WTC11 (cell line): ENCODE measurements around the gene RHOV. TPM values are rescaled to one million over a fixed set of nuclear protein-coding genes. Genes with fewer than 3 reads are reported as not detected.

Experiments used
- ATAC-seq: fragments of 200-7000 bp; cut with Tn5 transposase; 2 replicates; pipeline ENCODE4 v1.10.0; 2021; ENCODE audit warnings: mild to moderate bottlenecking, moderate library complexity
- CTCF ChIA-PET: fragments of 300-600 bp; sonication (Branson Sonifier 250); formaldehyde crosslinking; loops from one replicate; lab custom pipeline; 2021; ENCODE audit warnings: antibody characterized with exemption; lab: Charles Lee
- POLR2A ChIA-PET: fragments of 350-600 bp; sonication (Branson Sonifier 250); formaldehyde crosslinking; loops from one replicate; lab custom pipeline; 2021; ENCODE audit warnings: antibody characterized with exemption; lab: Charles Lee
- DNase-seq: peaks from one replicate; pipeline ENCODE4 v3.0.0; 2021; ENCODE audit warnings: low spot score
- H3K27ac Mint-ChIP-seq: 2 replicates; pipeline ENCODE4 v1.8.0; 2021; ENCODE audit warnings: mixed read lengths
- H3K27me3 Mint-ChIP-seq: 2 replicates; pipeline ENCODE4 v1.8.0; 2021; ENCODE audit warnings: low read depth, mild to moderate bottlenecking, moderate library complexity, mixed read lengths
- H3K36me3 Mint-ChIP-seq: 2 replicates; pipeline ENCODE4 v1.8.0; 2021; ENCODE audit warnings: mixed read lengths
- H3K4me1 Mint-ChIP-seq: 2 replicates; pipeline ENCODE4 v1.8.0; 2022; ENCODE audit warnings: mixed read lengths
- H3K4me3 Mint-ChIP-seq: 2 replicates; pipeline ENCODE4 v1.8.0; 2021; ENCODE audit warnings: mild to moderate bottlenecking, moderate library complexity, mixed read lengths
- H3K9me3 Mint-ChIP-seq: 2 replicates; pipeline ENCODE4 v1.8.0; 2021; ENCODE audit warnings: mixed read lengths
- ATF3 ChIP-seq: sonication (generic); formaldehyde crosslinking; conservative IDR thresholded peaks from 2 replicates; pipeline ENCODE4 v1.8.1; 2022; ENCODE audit warnings: mild to moderate bottlenecking, missing genetic modification reagents
- ATF6 ChIP-seq: sonication (generic); formaldehyde crosslinking; IDR thresholded peaks from 2 replicates; pipeline ENCODE4 v1.8.1; 2023; ENCODE audit warnings: mild to moderate bottlenecking, missing genetic modification reagents
- E2F4 ChIP-seq: sonication (generic); formaldehyde crosslinking; IDR thresholded peaks from 2 replicates; pipeline ENCODE4 v1.8.1; 2022; ENCODE audit warnings: low read depth, mild to moderate bottlenecking, moderate library complexity, missing genetic modification reagents, borderline replicate concordance
- ELF4 ChIP-seq: sonication (generic); formaldehyde crosslinking; IDR thresholded peaks from 2 replicates; pipeline ENCODE4 v1.8.1; 2022; ENCODE audit warnings: low read depth, mild to moderate bottlenecking, moderate library complexity, missing genetic modification reagents
- ESRRA ChIP-seq: sonication (generic); formaldehyde crosslinking; IDR thresholded peaks from 2 replicates; pipeline ENCODE4 v1.8.1; 2022; ENCODE audit warnings: mild to moderate bottlenecking, missing genetic modification reagents, borderline replicate concordance
- FOXJ3 ChIP-seq: sonication (generic); formaldehyde crosslinking; IDR thresholded peaks from 2 replicates; pipeline ENCODE4 v1.9.0; 2021; ENCODE audit warnings: missing genetic modification reagents, mild to moderate bottlenecking, borderline replicate concordance
- GABPB1 ChIP-seq: sonication (generic); formaldehyde crosslinking; IDR thresholded peaks from 2 replicates; pipeline ENCODE4 v1.8.1; 2023; ENCODE audit warnings: mild to moderate bottlenecking, missing genetic modification reagents
- JAZF1 ChIP-seq: fragments of 250-450 bp; sonication (Bioruptor Pico); IDR thresholded peaks from 2 replicates; pipeline ENCODE4 v1.9.0; 2021; ENCODE audit warnings: moderate library complexity, mild to moderate bottlenecking, inconsistent platforms
- JUN ChIP-seq: sonication (generic); formaldehyde crosslinking; IDR thresholded peaks from 2 replicates; pipeline ENCODE4 v1.8.0; 2023; ENCODE audit warnings: mild to moderate bottlenecking, missing genetic modification reagents
- KAT7 ChIP-seq: sonication (generic); formaldehyde crosslinking; IDR thresholded peaks from 2 replicates; pipeline ENCODE4 v1.8.1; 2023; ENCODE audit warnings: missing genetic modification reagents, mild to moderate bottlenecking, borderline replicate concordance
- MLX ChIP-seq: sonication (generic); formaldehyde crosslinking; IDR thresholded peaks from 2 replicates; pipeline ENCODE4 v1.8.1; 2023; ENCODE audit warnings: mild to moderate bottlenecking, missing genetic modification reagents, moderate library complexity
- MXD4 ChIP-seq: fragments of 250-450 bp; sonication (Bioruptor Pico); IDR thresholded peaks from 2 replicates; pipeline ENCODE4 v1.8.0; 2021; ENCODE audit warnings: mild to moderate bottlenecking, moderate library complexity, borderline replicate concordance
- MYBL2 ChIP-seq: sonication (generic); formaldehyde crosslinking; IDR thresholded peaks from 2 replicates; pipeline ENCODE4 v1.8.1; 2023; ENCODE audit warnings: mild to moderate bottlenecking, moderate library complexity, missing genetic modification reagents
- NFATC4 ChIP-seq: fragments of 250-450 bp; sonication (Bioruptor Pico); IDR thresholded peaks from 2 replicates; pipeline ENCODE4 v1.9.0; 2021; ENCODE audit warnings: mild to moderate bottlenecking
- NFE2L1 ChIP-seq: sonication (generic); formaldehyde crosslinking; IDR thresholded peaks from 2 replicates; pipeline ENCODE4 v1.8.1; 2023; ENCODE audit warnings: missing genetic modification reagents
- NR3C1 ChIP-seq: sonication (generic); formaldehyde crosslinking; conservative IDR thresholded peaks from 2 replicates; pipeline ENCODE4 v1.8.1; 2023; ENCODE audit warnings: low read depth, mild to moderate bottlenecking, missing genetic modification reagents
- SMAD4 ChIP-seq: sonication (generic); formaldehyde crosslinking; IDR thresholded peaks from 2 replicates; pipeline ENCODE4 v1.8.0; 2022; ENCODE audit warnings: mild to moderate bottlenecking, missing genetic modification reagents
- TEAD1 ChIP-seq: sonication (generic); formaldehyde crosslinking; IDR thresholded peaks from 2 replicates; pipeline ENCODE4 v1.8.0; 2022; ENCODE audit warnings: mild to moderate bottlenecking, missing genetic modification reagents
- USF2 ChIP-seq: sonication (generic); formaldehyde crosslinking; IDR thresholded peaks from 2 replicates; pipeline ENCODE4 v1.8.1; 2023; ENCODE audit warnings: mild to moderate bottlenecking, missing genetic modification reagents, moderate library complexity
- ZNF121 ChIP-seq: sonication (generic); formaldehyde crosslinking; IDR thresholded peaks from 2 replicates; pipeline ENCODE4 v1.8.0; 2023; ENCODE audit warnings: missing genetic modification reagents
- ZNF317 ChIP-seq: sonication (generic); formaldehyde crosslinking; IDR thresholded peaks from 2 replicates; pipeline ENCODE4 v1.8.1; 2023; ENCODE audit warnings: low read depth, mild to moderate bottlenecking, moderate library complexity, missing genetic modification reagents, borderline replicate concordance
- ZNF423 ChIP-seq: fragments of 250-450 bp; sonication (Bioruptor Pico); IDR thresholded peaks from 2 replicates; pipeline ENCODE4 v2.1.2; 2022; ENCODE audit warnings: mild to moderate bottlenecking, moderate library complexity
- ZSCAN18 ChIP-seq: fragments of 250-450 bp; sonication (Bioruptor Pico); IDR thresholded peaks from 2 replicates; pipeline ENCODE4 v2.1.2; 2022; ENCODE audit warnings: mild to moderate bottlenecking, moderate library complexity
- total RNA-seq: library from RNA; stranded (reverse); gene quantifications from 3 replicates; pipeline ENCODE4 v1.2.3, GENCODE V29; 2021
- TF ChIP-seq, protein P1 (sequence below): fragments of 250-450 bp; sonication (Bioruptor Pico); IDR thresholded peaks from 2 replicates; pipeline ENCODE4 v1.9.0; 2021; ENCODE audit warnings: moderate library complexity, mild to moderate bottlenecking, inconsistent platforms, borderline replicate concordance
- TF ChIP-seq, protein P2 (sequence below): fragments of 250-450 bp; sonication (Bioruptor Pico); conservative IDR thresholded peaks from 2 replicates; pipeline ENCODE4 v1.9.0; 2021; ENCODE audit warnings: mild to moderate bottlenecking

Gene RHOV
- total RNA-seq, 1 experiment from 2014 or later: 5.0 TPM

DNA sequence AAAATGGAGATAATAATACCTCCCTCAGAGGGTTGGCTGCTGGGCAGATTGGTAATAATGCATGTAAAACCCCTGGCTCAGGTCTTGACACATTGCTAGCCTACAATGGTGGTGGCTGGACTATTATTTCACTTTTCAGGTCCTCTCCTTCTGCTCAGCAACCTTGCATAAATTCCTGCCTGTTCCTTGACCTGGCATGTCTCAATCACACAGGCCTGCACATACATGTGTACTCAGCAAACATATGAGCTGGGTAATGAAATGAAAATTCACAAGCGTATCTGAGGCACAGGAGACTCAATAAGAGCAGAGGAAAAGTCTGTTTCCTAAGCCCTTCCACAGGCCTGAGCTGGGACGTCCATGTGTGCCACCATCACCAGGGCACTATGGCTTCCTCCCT lies 37.7 kb upstream of the RHOV start:
- DNase-seq (no peak), ATAC-seq (no peak)
- Mint-ChIP-seq H3K4me1 (peaks cover 26% of the 10 kb centered on the region), H3K9me3 (no peaks in the 10 kb centered on the region), H3K27ac (no peak overlapping the region), H3K27me3 (0 out of 2 replicates have a peak, but pooled peaks cover under 1% of the 10 kb centered on the region), H3K4me3 (no peak overlapping the region), H3K36me3 (no peaks in the 10 kb centered on the region)
- POLR2A ChIA-PET: interaction anchor here (0.5 to 0.8 kb wide), 4 partner anchors 10 to 380 kb away, joined by 3 to 7 read pairs (median 3); no protein-coding TSS in a partner anchor
- TF ChIP-seq ATF6 (CRISPR knock-in tag) (no peak), ZNF423 (CRISPR knock-in tag) (no peak), ATF3 (CRISPR knock-in tag) (no peak), ESRRA (CRISPR knock-in tag) (no peak), FOXJ3 (CRISPR knock-in tag) (no peak), JUN (CRISPR knock-in tag) (no peak), JAZF1 (CRISPR knock-in tag) (no peak), KAT7 (CRISPR knock-in tag) (no peak), ZNF317 (CRISPR knock-in tag) (no peak), SMAD4 (CRISPR knock-in tag) (no peak), ZSCAN18 (no peak), ELF4 (CRISPR knock-in tag) (no peak), MLX (no peak), USF2 (CRISPR knock-in tag) (no peak), NFE2L1 (no peak), MYBL2 (CRISPR knock-in tag) (no peak), MXD4 (CRISPR knock-in tag) (no peak)
- TF ChIP-seq, protein P1, sequence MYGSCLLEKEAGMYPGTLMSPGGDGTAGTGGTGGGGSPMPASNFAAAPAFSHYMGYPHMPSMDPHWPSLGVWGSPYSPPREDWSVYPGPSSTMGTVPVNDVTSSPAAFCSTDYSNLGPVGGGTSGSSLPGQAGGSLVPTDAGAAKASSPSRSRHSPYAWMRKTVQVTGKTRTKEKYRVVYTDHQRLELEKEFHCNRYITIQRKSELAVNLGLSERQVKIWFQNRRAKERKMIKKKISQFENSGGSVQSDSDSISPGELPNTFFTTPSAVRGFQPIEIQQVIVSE (CRISPR knock-in tag): no peak
- CTCF ChIA-PET: interaction anchor here (0.6 to 7.8 kb wide), 7 partner anchors 9 to 38 kb away, joined by 3 to 101 read pairs (median 6); partner anchors contain the start of genes DLL4 and VPS18

GRCh38 chr15:40911141-40911540 lies 37.1 kb upstream of the RHOV start:
- peak; percentile 37 for ATAC-seq
- POLR2A ChIA-PET: interaction anchor here (0.5 to 0.6 kb wide), 2 partner anchors 244 to 381 kb away, joined by 3 read pairs; no protein-coding TSS in a partner anchor
- peak; percentile 60 for DNase-seq
- no peak overlapping the region for H3K4me3 Mint-ChIP-seq
- peak overlapping the region; percentile 40; the same call in 1 of the 2 replicates for H3K27ac Mint-ChIP-seq
- no peaks in the 10 kb centered on the region for H3K9me3 Mint-ChIP-seq
- H3K27me3 Mint-ChIP-seq: no peaks in the 10 kb centered on the region
- H3K36me3 Mint-ChIP-seq: no peaks in the 10 kb centered on the region
- CTCF ChIA-PET: interaction anchor here (0.6 to 7.8 kb wide), 7 partner anchors 8 to 38 kb away, joined by 3 to 101 read pairs (median 6); partner anchors contain the start of genes DLL4 and VPS18
- peaks cover 26% of the 10 kb centered on the region for H3K4me1 Mint-ChIP-seq
- TF ChIP-seq NFATC4 (CRISPR knock-in tag) (no peak), ZNF121 (CRISPR knock-in tag) (peak; percentile 69; the same call in 1 of the 2 replicates), MLX (no peak), E2F4 (CRISPR knock-in tag) (no peak), NR3C1 (no peak), TEAD1 (CRISPR knock-in tag) (no peak), GABPB1 (CRISPR knock-in tag) (no peak)
- TF ChIP-seq, protein P2, sequence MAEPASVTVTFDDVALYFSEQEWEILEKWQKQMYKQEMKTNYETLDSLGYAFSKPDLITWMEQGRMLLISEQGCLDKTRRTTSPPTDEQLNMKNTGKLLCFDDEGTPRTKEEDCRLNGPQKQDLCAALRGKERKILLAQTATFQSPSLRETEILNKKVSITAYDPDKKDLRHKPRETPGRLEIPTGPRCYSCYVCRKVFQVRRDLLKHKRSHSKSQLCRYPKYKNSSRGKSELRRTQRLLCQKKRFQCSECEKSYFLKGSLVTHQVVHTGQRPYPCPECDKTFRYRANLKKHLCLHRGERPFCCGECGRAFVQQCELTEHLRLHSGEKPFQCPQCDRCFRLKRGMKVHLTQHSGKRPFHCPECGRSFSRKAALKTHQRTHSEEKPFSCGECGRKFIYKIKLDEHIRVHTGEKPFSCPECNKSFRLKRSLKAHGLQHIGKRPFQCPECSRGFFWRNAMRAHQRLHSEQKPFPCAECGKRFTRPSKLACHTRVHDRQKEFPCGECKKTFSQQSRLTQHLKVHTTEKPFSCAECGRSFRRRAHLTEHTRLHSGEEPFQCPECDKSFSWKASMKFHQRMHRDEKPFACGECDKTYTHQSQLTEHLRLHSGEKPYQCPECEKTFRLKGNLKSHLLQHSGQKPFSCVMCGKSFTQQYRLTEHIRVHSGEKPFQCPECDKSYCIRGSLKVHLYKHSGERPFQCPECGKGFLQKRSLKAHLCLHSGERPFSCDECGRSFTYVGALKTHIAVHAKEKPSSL (CRISPR knock-in tag): no peak
